Endothelial cell of umbilical vein (primary cell): ENCODE results near the gene PCDH9. TPM values are rescaled to one million over a fixed set of nuclear protein-coding genes. Genes with fewer than 3 reads are reported as not detected.

Source experiments
- BruUV-seq: library from RNA; stranded (reverse); fragments of 400-500 nt; replicated peaks from 2 replicates; lab custom pipeline; 2021; lab: Mats Ljungman, UMichigan
- CTCF ChIA-PET: fragments of 300-600, 350-600 bp; sonication (Branson Sonifier 250); formaldehyde crosslinking; loops from one replicate; lab custom pipeline; 2021; ENCODE audit warnings: antibody characterized with exemption, inconsistent platforms; lab: Charles Lee
- POLR2A ChIA-PET: fragments of 300-600, 350-600 bp; sonication (Branson Sonifier 250); formaldehyde crosslinking; loops from one replicate; lab custom pipeline; 2021; ENCODE audit warnings: antibody characterized with exemption, inconsistent platforms; lab: Charles Lee
- DNase-seq: peaks from one replicate; pipeline ENCODE4 v3.0.0-alpha.2; 2011; ENCODE audit warnings: low read depth, low spot score
- FAIRE-seq: peaks from 2 replicates; lab custom pipeline; 2011; peaks lifted over from hg19 to GRCh38; lab: Jason Lieb, UNC
- H2AFZ ChIP-seq: 2 replicates; pipeline ENCODE4 v1.6.0; 2012; ENCODE audit warnings: low read depth, low read length, control low read depth, inconsistent platforms
- H3K27ac ChIP-seq: 2 replicates; pipeline ENCODE4 v1.5.1; 2011; ENCODE audit warnings: low read depth, mild to moderate bottlenecking, control low read depth, low read length, moderate library complexity; ENCODE audit not compliant: insufficient read depth
- H3K27me3 ChIP-seq, 2 experiments: 2 replicates each; pipeline versions ENCODE4 v1.6.0 to v1.6.1; 2011; ENCODE audit warnings: low read length in 2 of 2, mixed read lengths in 1 of 2; ENCODE audit not compliant: control insufficient read depth in 2 of 2, insufficient read depth in 2 of 2
- H3K36me3 ChIP-seq, 2 experiments: 2 replicates in 1 of 2; 3 replicates in 1 of 2; pipeline ENCODE4 v1.5.1; 2011; ENCODE audit warnings: low read length in 2 of 2, mild to moderate bottlenecking in 1 of 2, moderate library complexity in 1 of 2; ENCODE audit not compliant: control insufficient read depth in 2 of 2, insufficient read depth in 2 of 2; ENCODE audit errors: extremely low read depth in 1 of 2
- H3K4me1 ChIP-seq: 3 replicates; pipeline ENCODE4 v1.5.1; 2011; ENCODE audit warnings: mild to moderate bottlenecking, low read length; ENCODE audit not compliant: control insufficient read depth, insufficient read depth; ENCODE audit errors: extremely low read depth
- H3K4me2 ChIP-seq: 2 replicates; pipeline ENCODE4 v1.6.1; 2011; ENCODE audit warnings: low read length, control low read depth, mixed read lengths; ENCODE audit not compliant: insufficient read depth
- H3K4me3 ChIP-seq, 3 experiments: fragments of 200-600 bp in 1 of 3; sonication (generic), shearing (Covaris generic) in 1 of 3; replicated peaks in 1 of 3; 2 replicates each; pipeline ENCODE4 v1.5.1; 2011 to 2016; ENCODE audit warnings: control low read depth in 3 of 3, low read length in 3 of 3, mild to moderate bottlenecking in 2 of 3, inconsistent platforms in 1 of 3, low read depth in 1 of 3, moderate library complexity in 1 of 3; ENCODE audit not compliant: insufficient read depth in 1 of 3
- H3K79me2 ChIP-seq: 2 replicates; pipeline ENCODE4 v1.6.0; 2012; ENCODE audit warnings: low read length, inconsistent platforms; ENCODE audit not compliant: control insufficient read depth, insufficient read depth
- H3K9ac ChIP-seq: replicated peaks from 2 replicates; pipeline ENCODE3; 2011; ENCODE audit warnings: low read length, control low read depth; ENCODE audit not compliant: insufficient read depth; ENCODE audit errors: extremely low read depth
- H3K9me1 ChIP-seq: replicated peaks from 3 replicates; pipeline ENCODE4 v1.6.0; 2011; ENCODE audit warnings: mild to moderate bottlenecking, low read length; ENCODE audit not compliant: control insufficient read depth, insufficient read depth; ENCODE audit errors: extremely low read depth
- H3K9me3 ChIP-seq: replicated peaks from 2 replicates; pipeline ENCODE4 v1.5.1; 2012; ENCODE audit warnings: low read length, inconsistent platforms; ENCODE audit not compliant: control insufficient read depth, insufficient read depth
- H4K20me1 ChIP-seq: replicated peaks from 2 replicates; pipeline ENCODE3; 2011; ENCODE audit warnings: mild to moderate bottlenecking, low read length; ENCODE audit not compliant: control insufficient read depth, insufficient read depth; ENCODE audit errors: extremely low read depth
- CTCF ChIP-seq, 2 donors: IDR thresholded peaks; 1 replicate in 1 of 2; 2 replicates in 1 of 2; pipeline ENCODE4 v1.5.1; 2011; ENCODE audit warnings: low read length in 2 of 2, mild to moderate bottlenecking in 2 of 2, moderate library complexity in 2 of 2, control low read depth in 1 of 2, inconsistent platforms in 1 of 2, low read depth in 1 of 2; ENCODE audit not compliant: insufficient read depth in 1 of 2; ENCODE audit errors: extremely low read depth in 1 of 2
- EZH2 ChIP-seq: IDR thresholded peaks from 2 replicates; pipeline ENCODE4 v1.6.1; 2012; ENCODE audit warnings: borderline replicate concordance, low read depth, mild to moderate bottlenecking, moderate library complexity, low read length, inconsistent platforms; ENCODE audit not compliant: severe bottlenecking
- FOS ChIP-seq: IDR thresholded peaks from 2 replicates; pipeline ENCODE4 v1.6.1; 2011; ENCODE audit warnings: mild to moderate bottlenecking, low read length, moderate library complexity, borderline replicate concordance; ENCODE audit not compliant: insufficient read depth
- GATA2 ChIP-seq: IDR thresholded peaks from 2 replicates; pipeline ENCODE4 v1.7.0; 2011; ENCODE audit warnings: low read depth, mild to moderate bottlenecking, moderate library complexity, mixed read lengths, low read length; ENCODE audit not compliant: insufficient read length, insufficient read depth
- JUN ChIP-seq: IDR thresholded peaks from 2 replicates; pipeline ENCODE4 v1.6.1; 2011; ENCODE audit warnings: borderline replicate concordance, low read depth; ENCODE audit not compliant: insufficient read length, insufficient read depth
- MAX ChIP-seq: IDR thresholded peaks from 2 replicates; pipeline ENCODE4 v1.6.1; 2011; ENCODE audit not compliant: insufficient read depth, insufficient read length
- MYC ChIP-seq: IDR thresholded peaks from one replicate; pipeline ENCODE4 v1.6.1; 2011; ENCODE audit warnings: mild to moderate bottlenecking, low read depth, low read length
- POLR2A ChIP-seq: IDR thresholded peaks from 2 replicates; pipeline ENCODE4 v1.6.1; 2012; ENCODE audit warnings: low read depth, mild to moderate bottlenecking, control low read depth, low read length
- POLR2AphosphoS5 ChIP-seq: IDR thresholded peaks from 2 replicates; pipeline ENCODE4 v1.6.1; 2012; ENCODE audit warnings: low read depth, mild to moderate bottlenecking, control low read depth, low read length, moderate library complexity; ENCODE audit not compliant: insufficient read depth
- dilution Hi-C: fragments of 300-500 bp; cut with MboI; formaldehyde crosslinking; loops from one replicate; pipeline ENCODE4 v1.15.0; 2019; ENCODE audit warnings: low sequenced_read_pairs; ENCODE audit not compliant: extremely low pct_ligation_motif_present
- intact Hi-C: fragments of 100-400 bp; cut with micrococcal nuclease; formaldehyde crosslinking; loops from one replicate; pipeline ENCODE4 v1.10.0; 2022
- polyA plus RNA-seq, 4 experiments: library from polyadenylated mRNA; depleted of rRNA in 3 of 4; stranded (reverse) in 3 of 4; unstranded in 1 of 4; fragments of >200 nt; gene quantifications; 2 replicates each; pipeline versions ENCODE4 v1.2.1 to v1.2.3, GENCODE V29; 2011 to 2012; ENCODE audit warnings: missing spikeins in 1 of 4
- total RNA-seq: library from RNA; stranded (reverse); gene quantifications from 2 replicates; pipeline ENCODE4 v1.2.3, GENCODE V29; 2021

The PCDH9 gene
- total and polyA plus RNA-seq, 2 donors (not counting 3 experiments of a cell fraction or from before 2014, with no cell fraction given), result 1.1 to 5.2 TPM

- BruUV-seq, result no TSS peak
- FAIRE-seq, result no peak
- no peaks in the 10 kb centered on the region for H3K79me2 ChIP-seq
- no peak overlapping the region for H3K27ac ChIP-seq
- H3K27me3 ChIP-seq, result no peaks in the 10 kb centered on the region
- no peak overlapping the region for H2AFZ ChIP-seq
- H3K4me3 ChIP-seq, result no peak overlapping the region
- ChIA-PET POLR2A (no interaction called here), CTCF (no interaction called here)
- intact Hi-C loops, result no loop called here
- no peaks in the 10 kb centered on the region for H4K20me1 ChIP-seq
- H3K4me1 ChIP-seq, result no peaks in the 10 kb centered on the region
- dilution Hi-C loops, result no loop called here
- no peaks in the 10 kb centered on the region for H3K36me3 ChIP-seq
- H3K9ac ChIP-seq, result no peak overlapping the region
- H3K4me2 ChIP-seq, result no peak overlapping the region
- TF ChIP-seq POLR2AphosphoS5 (no peak), MAX (no peak), POLR2A (no peak), GATA2 (no peak), EZH2 (no peak), JUN (no peak), MYC (no peak), CTCF (IDR thresholded peaks at IDR 0.05; ENCODE audit: extremely low read depth in 1 of 2, insufficient read depth in 1 of 2, low read depth in 1 of 2, low read length in 2 of 2) (no peak), FOS (no peak)
- H3K9me3 ChIP-seq, result no peaks in the 10 kb centered on the region
- H3K9me1 ChIP-seq, result no peaks in the 10 kb centered on the region
- no peak for DNase-seq
Observed at GRCh38 chr13:66265371-66265770, 964.8 kb downstream of the PCDH9 start.
